GM12873 (cell line): Measurements from ENCODE around the gene PIRT.

Experiments
- TF ChIP-seq, protein P1 (sequence below): IDR thresholded peaks from 2 replicates; pipeline ENCODE4 v1.5.1; 2012; ENCODE audit warnings: low read depth, mild to moderate bottlenecking, moderate library complexity, low read length, control low read depth; ENCODE audit not compliant: insufficient read depth; ENCODE audit errors: missing control alignments

PIRT gene

GRCh38 chr17:10797476-10798328, 40.2 kb downstream of the PIRT start:
- TF ChIP-seq, protein P1, sequence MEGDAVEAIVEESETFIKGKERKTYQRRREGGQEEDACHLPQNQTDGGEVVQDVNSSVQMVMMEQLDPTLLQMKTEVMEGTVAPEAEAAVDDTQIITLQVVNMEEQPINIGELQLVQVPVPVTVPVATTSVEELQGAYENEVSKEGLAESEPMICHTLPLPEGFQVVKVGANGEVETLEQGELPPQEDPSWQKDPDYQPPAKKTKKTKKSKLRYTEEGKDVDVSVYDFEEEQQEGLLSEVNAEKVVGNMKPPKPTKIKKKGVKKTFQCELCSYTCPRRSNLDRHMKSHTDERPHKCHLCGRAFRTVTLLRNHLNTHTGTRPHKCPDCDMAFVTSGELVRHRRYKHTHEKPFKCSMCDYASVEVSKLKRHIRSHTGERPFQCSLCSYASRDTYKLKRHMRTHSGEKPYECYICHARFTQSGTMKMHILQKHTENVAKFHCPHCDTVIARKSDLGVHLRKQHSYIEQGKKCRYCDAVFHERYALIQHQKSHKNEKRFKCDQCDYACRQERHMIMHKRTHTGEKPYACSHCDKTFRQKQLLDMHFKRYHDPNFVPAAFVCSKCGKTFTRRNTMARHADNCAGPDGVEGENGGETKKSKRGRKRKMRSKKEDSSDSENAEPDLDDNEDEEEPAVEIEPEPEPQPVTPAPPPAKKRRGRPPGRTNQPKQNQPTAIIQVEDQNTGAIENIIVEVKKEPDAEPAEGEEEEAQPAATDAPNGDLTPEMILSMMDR, result no peak

DNA sequence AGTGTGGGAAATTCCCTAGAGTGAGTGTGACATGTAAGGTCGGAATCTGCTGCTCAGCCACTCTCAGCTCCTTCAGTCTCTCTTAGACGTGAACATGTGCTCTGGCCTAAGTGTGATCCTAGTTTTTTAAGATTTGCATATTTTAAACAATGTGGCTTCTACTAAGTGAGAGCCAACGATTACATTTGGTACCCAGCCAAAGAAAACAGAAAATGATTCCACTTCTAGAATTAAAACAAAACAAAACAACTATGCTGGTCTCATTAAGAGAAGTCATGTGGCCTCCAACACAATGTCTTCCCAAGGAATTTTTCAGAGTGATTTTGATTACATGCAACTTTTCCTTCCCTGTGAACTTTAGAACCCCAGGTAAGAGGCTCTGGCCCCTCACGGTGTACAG, 44.1 kb downstream of the PIRT start:
- TF ChIP-seq, protein P1, result no peak

DNA sequence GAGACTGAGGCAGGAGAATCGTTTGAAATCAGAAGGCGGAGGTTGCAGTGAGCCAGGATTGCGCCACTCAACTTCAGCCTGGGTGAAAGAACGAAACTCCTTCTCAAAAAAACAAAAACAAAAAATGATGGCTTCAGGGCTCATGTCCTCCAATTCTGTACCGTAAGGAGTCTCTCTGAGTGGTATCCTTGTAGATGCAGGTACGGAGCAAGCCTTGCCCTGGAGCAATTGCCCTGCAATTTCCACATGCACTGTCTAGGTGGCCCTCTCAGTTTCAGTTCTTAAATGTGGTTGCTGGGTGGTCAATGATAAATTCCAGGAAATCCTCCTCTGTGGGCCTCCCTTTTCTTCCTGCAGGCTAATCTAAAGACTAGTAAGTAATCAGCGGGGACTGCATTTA, 44.6 kb downstream of the PIRT start:
- TF ChIP-seq, protein P1, result no peak

DNA sequence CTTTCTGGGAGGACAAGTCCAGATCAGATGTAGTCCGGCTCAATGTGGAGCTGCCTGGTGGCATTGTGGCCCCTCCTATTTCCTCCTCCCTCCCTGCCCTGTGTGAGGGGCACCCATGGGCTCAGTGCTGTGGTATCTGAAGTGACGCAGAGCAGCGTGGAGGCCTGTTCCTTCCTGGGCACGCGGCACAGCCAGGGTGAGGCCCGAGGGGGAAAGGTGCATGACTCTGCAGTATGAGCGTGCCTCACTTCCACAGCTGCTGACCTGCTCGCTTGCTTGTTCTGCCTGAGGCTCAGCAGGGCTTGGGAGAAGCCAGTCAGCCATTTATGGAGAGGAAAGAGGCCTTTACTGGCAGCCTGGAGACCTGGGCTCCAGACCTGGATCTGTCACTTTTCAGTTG, 45.7 kb downstream of the PIRT start:
- TF ChIP-seq, protein P1, result no peak

GRCh38 chr17:10790491-10791401, 47.1 kb downstream of the PIRT start:
- TF ChIP-seq, protein P1, result no peak

- TF ChIP-seq, protein P1, result no peak
These were observed 48.1 kb downstream of the PIRT start for GRCh38 chr17:10789694-10790271.
